DOHH2 (cell line): ENCODE measurements around the gene MAP3K20.
"Not testable (repeated sequence)": the region's sequence is repeated elsewhere in the genome, so short reads cannot be mapped to it uniquely, and the experiment has no call there.

ENCODE experiments used
- H3F3A ChIP-seq: fragments of 200-600 bp; sonication (generic), shearing (Covaris generic); 2 replicates; pipeline ENCODE4 v1.6.0; 2016; ENCODE audit warnings: antibody characterized with exemption, mild to moderate bottlenecking; ENCODE audit not compliant: control insufficient read depth, insufficient read depth
- H3K27ac ChIP-seq: fragments of 200-600 bp; sonication (generic); 2 replicates; pipeline ENCODE4 v1.5.1; 2014; ENCODE audit warnings: low read depth, mild to moderate bottlenecking, low read length, moderate library complexity
- H3K27me3 ChIP-seq: fragments of 200-600 bp; sonication (generic); 2 replicates; pipeline ENCODE4 v1.6.1; 2014; ENCODE audit warnings: mild to moderate bottlenecking, low read length, mixed read lengths; ENCODE audit not compliant: control insufficient read depth
- H3K36me3 ChIP-seq: fragments of 200-600 bp; sonication (generic); 2 replicates; pipeline ENCODE4 v1.6.1; 2014; ENCODE audit warnings: mild to moderate bottlenecking, low read length, moderate library complexity, mixed read lengths; ENCODE audit not compliant: control insufficient read depth
- H3K4me1 ChIP-seq: fragments of 200-600 bp; sonication (generic); 2 replicates; pipeline ENCODE4 v1.6.1; 2014; ENCODE audit warnings: mild to moderate bottlenecking, low read length, mixed read lengths; ENCODE audit not compliant: control insufficient read depth
- H3K4me2 ChIP-seq: fragments of 200-600 bp; sonication (generic); 2 replicates; pipeline ENCODE4 v1.6.0; 2014; ENCODE audit warnings: mild to moderate bottlenecking, low read length, moderate library complexity
- H3K4me3 ChIP-seq: fragments of 200-600 bp; sonication (generic); 2 replicates; pipeline ENCODE4 v1.5.1; 2014; ENCODE audit warnings: mild to moderate bottlenecking, low read length, mixed read lengths
- H3K79me2 ChIP-seq: fragments of 200-600 bp; sonication (generic); 2 replicates; pipeline ENCODE4 v1.6.1; 2014; ENCODE audit warnings: mild to moderate bottlenecking, low read length, mixed read lengths; ENCODE audit not compliant: control insufficient read depth
- H3K9me2 ChIP-seq: fragments of 200-600 bp; sonication (generic); replicated peaks from 2 replicates; pipeline ENCODE4 v1.6.1; 2014; ENCODE audit warnings: mild to moderate bottlenecking, low read length, mixed read lengths; ENCODE audit not compliant: control insufficient read depth
- H3K9me3 ChIP-seq: fragments of 200-600 bp; sonication (generic); 2 replicates; pipeline ENCODE4 v1.6.1; 2014; ENCODE audit warnings: antibody characterized with exemption, low read length, mixed read lengths; ENCODE audit not compliant: control insufficient read depth, insufficient read depth
- H4K20me1 ChIP-seq: fragments of 200-600 bp; sonication (generic); 2 replicates; pipeline ENCODE4 v1.6.0; 2014; ENCODE audit warnings: low read depth, mild to moderate bottlenecking, antibody characterized with exemption, low read length, moderate library complexity; ENCODE audit not compliant: control insufficient read depth, insufficient read depth
- EZH2phosphoT487 ChIP-seq: fragments of 200-600 bp; sonication (generic); IDR thresholded peaks from 2 replicates; pipeline ENCODE4 v1.6.1; 2017; ENCODE audit warnings: borderline replicate concordance, mild to moderate bottlenecking, antibody characterized with exemption, low read length, moderate library complexity, mixed read lengths
- TF ChIP-seq, protein P1 (sequence below): fragments of 200-600 bp; sonication (generic); IDR thresholded peaks from one replicate; pipeline ENCODE4 v1.5.1; 2014; ENCODE audit warnings: antibody characterized with exemption, mild to moderate bottlenecking, low read depth, low read length; ENCODE audit not compliant: poor library complexity, severe bottlenecking

Gene MAP3K20

DNA sequence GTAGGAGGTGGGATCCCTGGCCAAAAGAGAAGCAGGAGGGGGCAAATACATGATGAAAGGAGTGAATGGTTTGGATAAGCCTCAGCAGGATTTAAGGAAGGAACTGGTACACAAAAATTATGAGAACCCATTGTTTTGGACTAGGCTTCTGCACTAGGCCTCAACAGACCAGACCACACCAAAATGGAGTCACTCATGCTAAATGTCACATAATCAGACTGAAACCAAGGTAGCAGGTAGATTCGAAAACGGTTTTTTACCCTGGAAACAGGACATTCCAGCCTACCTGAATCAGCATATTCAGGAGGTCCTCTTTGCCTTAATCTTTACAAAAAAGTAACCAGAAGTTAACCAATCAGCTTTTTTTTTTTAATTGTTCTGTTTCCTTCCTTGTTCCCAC is 229.7 kb downstream of the MAP3K20 start:
- H3K4me2 ChIP-seq: peak overlapping the region; percentile 87
- H3K9me3 ChIP-seq: peaks cover 2% of the 10 kb centered on the region; the same call in 1 of the 2 replicates
- peaks cover 72% of the 10 kb centered on the region for H3K4me1 ChIP-seq
- H3K27me3 ChIP-seq: no peaks in the 10 kb centered on the region
- no peaks in the 10 kb centered on the region for H4K20me1 ChIP-seq
- H3K36me3 ChIP-seq: peaks cover 6% of the 10 kb centered on the region; the same call in 1 of the 2 replicates
- no peaks in the 10 kb centered on the region for H3K79me2 ChIP-seq
- H3K27ac ChIP-seq: peak overlapping the region; percentile 96
- peaks cover 37% of the 10 kb centered on the region for H3F3A ChIP-seq
- TF ChIP-seq, protein P1, sequence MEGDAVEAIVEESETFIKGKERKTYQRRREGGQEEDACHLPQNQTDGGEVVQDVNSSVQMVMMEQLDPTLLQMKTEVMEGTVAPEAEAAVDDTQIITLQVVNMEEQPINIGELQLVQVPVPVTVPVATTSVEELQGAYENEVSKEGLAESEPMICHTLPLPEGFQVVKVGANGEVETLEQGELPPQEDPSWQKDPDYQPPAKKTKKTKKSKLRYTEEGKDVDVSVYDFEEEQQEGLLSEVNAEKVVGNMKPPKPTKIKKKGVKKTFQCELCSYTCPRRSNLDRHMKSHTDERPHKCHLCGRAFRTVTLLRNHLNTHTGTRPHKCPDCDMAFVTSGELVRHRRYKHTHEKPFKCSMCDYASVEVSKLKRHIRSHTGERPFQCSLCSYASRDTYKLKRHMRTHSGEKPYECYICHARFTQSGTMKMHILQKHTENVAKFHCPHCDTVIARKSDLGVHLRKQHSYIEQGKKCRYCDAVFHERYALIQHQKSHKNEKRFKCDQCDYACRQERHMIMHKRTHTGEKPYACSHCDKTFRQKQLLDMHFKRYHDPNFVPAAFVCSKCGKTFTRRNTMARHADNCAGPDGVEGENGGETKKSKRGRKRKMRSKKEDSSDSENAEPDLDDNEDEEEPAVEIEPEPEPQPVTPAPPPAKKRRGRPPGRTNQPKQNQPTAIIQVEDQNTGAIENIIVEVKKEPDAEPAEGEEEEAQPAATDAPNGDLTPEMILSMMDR: no peak
- TF ChIP-seq EZH2phosphoT487: no peak
- H3K4me3 ChIP-seq: peak overlapping the region; percentile 70
- no peaks in the 10 kb centered on the region for H3K9me2 ChIP-seq

DNA sequence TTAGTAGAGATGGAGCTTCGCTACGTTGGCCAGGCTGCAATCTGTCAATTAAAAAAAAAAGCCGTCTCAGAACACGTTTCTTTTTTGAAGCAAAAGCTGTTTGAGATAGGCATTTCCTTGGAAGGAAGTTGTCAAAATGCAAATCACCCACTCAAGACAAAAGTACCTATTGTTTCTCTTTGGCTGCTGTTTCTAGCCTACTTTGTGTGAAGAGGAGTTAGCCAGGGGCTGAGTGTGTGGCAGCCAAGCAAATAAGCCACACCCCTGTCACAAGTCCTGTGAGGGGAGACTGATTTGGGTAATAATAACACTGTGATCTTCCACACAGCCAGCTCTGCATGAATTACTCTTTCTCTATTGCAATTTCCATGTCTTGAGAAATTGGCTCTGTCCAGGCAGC is 231.6 kb downstream of the MAP3K20 start:
- Histone ChIP-seq H3K4me3 (peak overlapping the region; percentile 70), H3K79me2 (no peaks in the 10 kb centered on the region), H3K27ac (peak overlapping the region; percentile 96), H3K36me3 (peaks cover 6% of the 10 kb centered on the region; the same call in 1 of the 2 replicates), H3K9me2 (no peaks in the 10 kb centered on the region), H3K4me1 (peaks cover 67% of the 10 kb centered on the region), H3K27me3 (no peaks in the 10 kb centered on the region), H4K20me1 (no peaks in the 10 kb centered on the region), H3K9me3 (no peaks in the 10 kb centered on the region), H3F3A (peaks cover 37% of the 10 kb centered on the region), H3K4me2 (peak overlapping the region; percentile 87)
- TF ChIP-seq, protein P1: no peak
- no peak for TF ChIP-seq EZH2phosphoT487

DNA sequence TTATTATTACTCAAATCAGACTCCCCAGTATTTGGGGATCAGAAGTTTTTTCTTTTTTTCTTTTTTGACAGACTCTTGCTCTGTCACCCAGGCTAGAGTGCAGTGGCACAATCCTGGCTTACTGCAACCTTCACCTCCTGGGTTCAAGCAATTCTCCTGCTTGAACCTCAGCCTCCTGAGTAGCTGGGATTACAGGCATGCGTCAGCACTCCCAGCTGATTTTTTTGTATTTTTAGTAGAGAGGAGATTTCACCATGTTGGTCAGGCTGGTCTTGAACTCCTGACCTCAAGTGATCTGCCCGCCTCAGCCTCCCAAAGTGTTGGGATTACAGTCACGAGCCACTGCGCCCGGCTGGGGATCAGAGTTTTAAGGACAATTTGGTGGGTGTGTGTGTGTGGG is 233.7 kb downstream of the MAP3K20 start:
- H3K27ac ChIP-seq, H3K79me2 ChIP-seq, H3K9me2 ChIP-seq, H4K20me1 ChIP-seq, H3K9me3 ChIP-seq, H3K27me3 ChIP-seq, H3K4me3 ChIP-seq, H3K4me2 ChIP-seq, H3K36me3 ChIP-seq: not testable (repeated sequence)
- Histone ChIP-seq H3F3A (peaks cover 30% of the 10 kb centered on the region), H3K4me1 (peaks cover 60% of the 10 kb centered on the region)

DNA sequence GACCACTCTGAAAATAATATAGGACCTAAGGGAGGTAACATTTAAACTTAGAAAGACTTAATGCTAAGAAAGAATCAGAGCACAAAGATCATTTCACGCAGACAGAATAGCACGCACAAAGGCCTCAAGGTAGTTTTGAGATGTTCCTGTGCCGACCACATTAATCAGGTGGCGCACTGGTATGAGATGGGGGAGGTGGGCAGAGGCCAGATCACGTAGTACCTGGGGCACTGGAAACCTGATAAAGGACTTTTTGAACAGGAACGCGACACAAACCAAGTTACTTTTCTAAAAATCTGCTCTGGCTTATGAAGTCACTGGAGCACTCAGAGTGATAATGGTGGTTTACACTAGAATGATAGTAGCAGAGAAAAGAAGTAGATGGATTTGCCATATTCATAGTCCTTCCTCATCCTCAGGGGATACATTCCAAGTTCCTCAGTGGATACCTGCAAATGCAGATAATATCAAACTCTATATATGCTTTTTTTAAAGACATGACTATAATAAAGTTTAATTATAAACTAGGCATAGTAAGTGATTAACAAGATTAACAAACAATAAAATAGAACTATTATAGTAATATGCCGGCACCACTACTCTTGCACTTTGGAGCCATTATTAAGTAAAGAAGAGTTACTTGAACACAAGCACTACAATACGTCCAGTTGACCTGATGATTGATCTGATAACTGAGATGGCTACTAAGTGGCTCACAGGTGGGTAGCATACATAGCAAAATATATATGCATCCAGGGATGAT is 236.4 kb downstream of the MAP3K20 start:
- Histone ChIP-seq H3K9me2 (no peaks in the 10 kb centered on the region), H4K20me1 (no peaks in the 10 kb centered on the region), H3K4me3 (no peak overlapping the region), H3F3A (peaks cover 8% of the 10 kb centered on the region), H3K27me3 (no peaks in the 10 kb centered on the region), H3K4me1 (peaks cover 34% of the 10 kb centered on the region), H3K27ac (no peak overlapping the region), H3K36me3 (no peaks in the 10 kb centered on the region), H3K79me2 (no peaks in the 10 kb centered on the region), H3K9me3 (no peaks in the 10 kb centered on the region), H3K4me2 (no peak overlapping the region)
- TF ChIP-seq, protein P1: no peak
- no peak for TF ChIP-seq EZH2phosphoT487
